HG02938 (cell line): ENCODE measurements around the gene BAD.

Source experiments
- ATAC-seq: cut with Tn5 transposase; IDR thresholded peaks from one replicate; pipeline ENCODE4 v1.9.1; 2021; ENCODE audit warnings: mild to moderate bottlenecking, moderate library complexity; ENCODE audit not compliant: unreplicated experiment

Gene BAD

GRCh38 chr11:64297699-64298358 is 13.4 kb upstream of the BAD start:
- ATAC-seq = no peak

GRCh38 chr11:64296830-64297698 is 12.6 kb upstream of the BAD start:
- no peak for ATAC-seq

- ATAC-seq = no peak
Observed at GRCh38 chr11:64296236-64296635, 11.8 kb upstream of the BAD start.

GRCh38 chr11:64295760-64296159 is 11.3 kb upstream of the BAD start:
- ATAC-seq = no peak

GRCh38 chr11:64294774-64295173 is 10.3 kb upstream of the BAD start:
- no peak for ATAC-seq

GRCh38 chr11:64292460-64293254 is 8.2 kb upstream of the BAD start:
- no peak for ATAC-seq

- ATAC-seq = no peak
Observed at GRCh38 chr11:64291752-64292459, 7.4 kb upstream of the BAD start.

GRCh38 chr11:64291262-64291751 is 6.8 kb upstream of the BAD start, which contains the start of gene KCNK4:
TSS of gene KCNK4 (plus strand) at chr11:64291302. CDS start at chr11:64293019, 1,717 bp downstream.
- ATAC-seq = no peak

- ATAC-seq = no peak
Observed at GRCh38 chr11:64290352-64291261, 6.1 kb upstream of the BAD start.

- no peak for ATAC-seq
Observed at GRCh38 chr11:64289002-64289564, 4.6 kb upstream of the BAD start.

GRCh38 chr11:64288353-64288750 is 3.9 kb upstream of the BAD start:
- no peak for ATAC-seq

GRCh38 chr11:64287676-64288352 is 3.3 kb upstream of the BAD start:
- no peak for ATAC-seq

- ATAC-seq = no peak
Observed at GRCh38 chr11:64286801-64287159, 2.3 kb upstream of the BAD start.

- ATAC-seq = no peak
Observed at GRCh38 chr11:64285885-64286800, 1.7 kb upstream of the BAD start.

GRCh38 chr11:64284962-64285884 is 758 bp upstream of the BAD start, which contains the start of gene GPR137:
TSS of gene GPR137 (plus strand) at chr11:64285848. CDS start at chr11:64286525, 677 bp downstream.
- peak; percentile 43 for ATAC-seq

- no peak for ATAC-seq
Observed at GRCh38 chr11:64283092-64283491, 1.4 kb downstream of the BAD start.
